Activated CD8-positive, alpha-beta memory T cell treated with anti-CD3 and anti-CD28 coated beads for 36 hours (primary cell): ENCODE measurements around the gene MAPRE2. TPM values are rescaled to one million over a fixed set of nuclear protein-coding genes. Genes with fewer than 3 reads are reported as not detected.
"Not testable (repeated sequence)": the region's sequence is repeated elsewhere in the genome, so short reads cannot be mapped to it uniquely, and the experiment has no call there.

Experiments
- CTCF ChIA-PET: fragments of 350-600 bp; sonication (Branson Sonifier 250); formaldehyde crosslinking; loops from one replicate; lab custom pipeline; 2021; ENCODE audit warnings: antibody characterized with exemption; lab: Charles Lee
- POLR2A ChIA-PET: fragments of 350-600 bp; sonication (Branson Sonifier 250); formaldehyde crosslinking; loops from one replicate; lab custom pipeline; 2021; ENCODE audit warnings: antibody characterized with exemption; lab: Charles Lee
- total RNA-seq, 2 experiments: library from RNA; stranded (reverse); gene quantifications; one replicate each; pipeline ENCODE4 v1.2.3, GENCODE V29; 2021

Gene MAPRE2
- total RNA-seq, 2 experiments from 2014 or later, result 49.0 to 50.9 TPM

DNA sequence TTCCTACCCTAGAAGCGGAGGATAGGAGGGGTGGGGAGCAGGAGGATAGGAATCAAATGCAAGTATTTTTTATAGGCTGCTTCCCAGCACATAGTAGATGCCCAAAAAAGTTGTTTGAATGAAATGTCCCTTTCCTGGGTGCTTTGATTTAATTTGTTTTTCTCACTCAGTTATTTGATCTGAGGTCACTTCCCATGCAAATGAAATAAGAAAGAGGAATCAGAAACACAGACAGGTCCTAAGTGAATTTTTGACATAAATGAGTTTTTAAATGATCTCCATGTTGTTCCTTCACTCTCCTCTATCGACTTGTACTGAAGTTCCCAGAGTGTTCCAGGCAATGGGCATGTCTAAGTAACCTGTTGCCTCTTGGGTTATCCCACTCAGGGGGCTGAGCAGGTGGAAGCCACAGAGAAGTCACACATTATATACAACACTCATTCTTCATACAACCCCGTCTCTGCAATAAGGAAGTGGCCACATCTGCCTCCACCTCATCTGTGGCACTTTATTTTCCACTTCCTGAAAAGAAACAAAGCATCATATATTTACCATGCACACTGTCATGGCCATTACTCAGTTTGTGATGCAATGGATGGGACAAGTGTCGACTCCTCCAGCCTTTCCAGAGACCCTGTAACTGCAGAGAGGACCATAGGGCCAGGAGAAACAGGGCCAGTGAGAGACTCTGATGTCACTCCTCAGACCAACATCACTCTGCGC, 117.7 kb downstream of the MAPRE2 start:
- POLR2A ChIA-PET, result interaction anchor here (0.9 kb wide), 1 partner anchor 118 kb away, joined by 4 read pairs; the partner anchor contains the start of gene MAPRE2

DNA sequence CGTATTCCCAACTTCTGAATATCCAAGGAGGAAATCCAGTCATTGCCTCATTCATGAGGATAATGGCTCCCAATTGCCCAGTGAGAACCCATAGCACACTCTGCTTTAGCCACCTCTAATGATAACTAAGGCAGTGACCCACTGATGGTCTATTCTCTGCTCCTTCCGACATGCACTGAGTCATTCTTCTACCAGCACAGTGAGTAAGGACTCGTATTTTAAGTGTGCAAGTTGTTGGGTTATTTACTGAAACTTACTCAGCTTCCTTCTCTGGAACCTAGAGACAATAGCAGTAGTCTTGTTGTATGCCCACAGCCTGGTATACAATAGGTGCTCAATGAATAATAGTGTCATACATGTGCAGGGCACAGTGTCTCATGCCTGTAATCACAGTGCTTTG, 118.6 kb downstream of the MAPRE2 start:
- CTCF ChIA-PET, result interaction anchor here (0.9 kb wide), 1 partner anchor 11 kb away, joined by 3 read pairs; no protein-coding TSS in a partner anchor

More for the DNA sequence above, 117.7 kb downstream of the MAPRE2 start:
- CTCF ChIA-PET, result no interaction called here

DNA sequence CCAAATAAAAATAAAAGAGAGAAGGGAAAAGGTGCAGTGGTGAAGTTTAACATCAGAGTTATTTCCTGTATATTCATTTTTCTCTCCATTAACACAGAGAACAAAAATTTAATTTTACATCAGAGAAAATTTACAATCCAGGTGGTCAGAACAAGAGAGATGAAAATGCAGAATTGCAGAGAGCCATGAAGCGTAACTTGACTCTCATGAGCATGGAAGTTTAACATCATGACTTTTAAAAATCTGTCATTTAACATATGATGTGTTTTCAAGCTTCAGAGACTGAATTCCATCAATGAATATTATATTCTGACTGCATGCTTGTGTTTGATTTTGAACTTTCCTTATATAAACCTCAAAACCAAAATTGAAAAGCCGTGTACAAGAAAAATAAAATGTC, 120.3 kb downstream of the MAPRE2 start:
- ChIA-PET POLR2A (no interaction called here), CTCF (no interaction called here)

More for the DNA sequence above, 118.6 kb downstream of the MAPRE2 start:
- POLR2A ChIA-PET, result interaction anchor here (0.9 kb wide), 1 partner anchor 119 kb away, joined by 4 read pairs; the partner anchor contains the start of gene MAPRE2

DNA sequence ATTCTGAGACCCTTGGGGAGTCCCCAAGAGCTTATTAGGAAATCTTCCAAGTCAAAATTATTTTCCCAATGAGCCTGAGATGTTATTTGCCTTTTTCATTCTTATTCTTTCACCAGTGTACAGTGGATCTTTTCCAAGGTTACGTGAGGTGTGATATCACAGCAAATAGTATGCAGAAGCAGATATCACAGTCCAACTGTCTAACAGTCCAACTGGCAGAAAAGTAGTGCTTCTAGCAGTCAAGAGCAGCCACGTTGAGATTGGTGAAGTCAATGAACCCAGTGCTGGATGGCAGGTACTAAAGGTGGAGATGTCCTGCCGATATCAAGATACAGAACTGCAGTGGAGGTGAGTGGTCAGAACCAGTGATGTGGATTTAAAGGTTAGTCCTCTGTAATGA, 120.7 kb downstream of the MAPRE2 start:
- ChIA-PET POLR2A (interaction anchor here (0.5 kb wide), 1 partner anchor 68 kb away, joined by 5 read pairs; no protein-coding TSS in a partner anchor), CTCF (no interaction called here)

DNA sequence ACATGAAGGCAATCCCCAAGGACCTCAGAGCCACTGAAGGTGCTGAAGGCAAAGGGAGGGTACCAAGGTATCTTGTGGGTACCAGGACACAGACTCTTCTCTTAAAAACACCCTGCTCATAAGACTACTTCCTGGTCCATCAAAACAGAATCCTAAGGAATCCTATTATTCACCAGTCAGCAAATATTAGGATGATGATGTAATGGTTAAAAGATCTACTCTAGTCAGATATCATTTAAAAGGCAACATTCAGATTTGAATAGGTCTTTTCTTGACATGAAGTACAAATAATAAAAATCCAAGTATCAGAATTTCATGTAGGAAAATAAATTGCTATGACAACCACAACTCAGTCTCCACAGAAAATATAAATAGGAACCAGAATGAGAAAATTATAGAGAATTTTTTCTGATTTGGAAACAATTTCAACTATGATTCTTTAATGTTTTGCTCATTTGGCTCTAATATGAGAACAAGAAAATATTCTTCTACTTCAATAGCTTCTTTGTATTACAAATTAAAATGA, 121.9 kb downstream of the MAPRE2 start:
- CTCF ChIA-PET, result interaction anchor here (0.6 kb wide), 1 partner anchor 123 kb away, joined by 3 read pairs; no protein-coding TSS in a partner anchor
- POLR2A ChIA-PET, result no interaction called here

DNA sequence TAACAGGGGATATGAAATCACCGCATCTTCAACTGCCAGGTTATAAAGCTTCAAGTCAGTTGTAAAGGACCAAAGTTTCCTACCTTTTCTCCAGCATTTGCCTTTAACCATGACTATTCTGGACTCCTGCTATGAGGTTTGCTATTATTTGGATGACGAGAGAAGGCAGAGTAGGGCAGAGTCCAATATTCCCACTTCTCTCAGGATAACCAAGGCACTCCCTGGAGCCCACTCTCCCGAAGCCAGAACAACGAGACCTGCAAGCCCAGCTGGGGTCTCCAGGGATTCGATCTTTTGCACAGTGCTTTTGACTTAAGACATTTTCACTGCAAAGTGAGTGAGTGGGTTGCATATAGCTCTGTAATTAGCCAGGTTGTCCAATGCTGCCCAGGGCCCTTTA, 122.5 kb downstream of the MAPRE2 start:
- ChIA-PET CTCF (interaction anchor here (0.6 kb wide), 1 partner anchor 123 kb away, joined by 3 read pairs; no protein-coding TSS in a partner anchor), POLR2A (no interaction called here)

DNA sequence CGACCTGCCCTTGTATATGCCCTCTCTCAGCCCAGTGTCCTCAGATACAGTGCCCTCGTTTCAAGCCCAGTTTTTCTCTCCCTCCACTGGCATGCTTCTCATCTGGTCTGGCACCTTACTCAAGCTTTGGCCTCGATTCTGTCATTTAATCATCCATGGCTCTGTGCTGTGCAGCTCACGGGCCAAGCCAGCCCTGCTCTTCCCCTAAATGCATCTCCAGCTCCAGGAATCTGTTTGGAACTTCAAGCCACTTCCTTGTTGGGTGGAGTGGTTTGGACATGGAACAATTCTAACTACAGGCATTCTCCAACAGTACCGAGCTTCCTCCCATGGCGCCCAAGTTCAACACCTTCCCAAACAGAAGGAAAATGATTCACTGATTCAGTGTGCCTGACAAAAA, 122.9 kb downstream of the MAPRE2 start:
- ChIA-PET CTCF (no interaction called here), POLR2A (no interaction called here)

DNA sequence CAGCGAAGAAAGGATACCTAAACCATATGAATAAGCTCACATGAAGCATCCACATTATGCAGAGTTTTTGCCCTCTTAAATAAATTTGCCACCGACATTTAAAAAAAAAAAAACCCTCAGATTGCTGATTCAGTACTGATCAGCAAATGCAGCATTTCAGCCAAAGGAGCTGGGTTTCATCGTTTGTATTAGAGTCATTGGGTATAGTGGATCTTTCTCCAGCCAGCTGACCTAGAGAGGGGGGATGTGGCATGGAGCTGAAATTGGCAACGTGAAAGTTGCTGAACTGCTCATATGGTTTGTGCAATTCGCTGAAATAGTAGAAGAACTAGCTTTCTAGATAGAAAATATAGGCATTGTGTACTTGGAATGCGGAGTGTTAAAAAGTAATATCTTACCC, 126.1 kb downstream of the MAPRE2 start:
- POLR2A ChIA-PET, result no interaction called here

DNA sequence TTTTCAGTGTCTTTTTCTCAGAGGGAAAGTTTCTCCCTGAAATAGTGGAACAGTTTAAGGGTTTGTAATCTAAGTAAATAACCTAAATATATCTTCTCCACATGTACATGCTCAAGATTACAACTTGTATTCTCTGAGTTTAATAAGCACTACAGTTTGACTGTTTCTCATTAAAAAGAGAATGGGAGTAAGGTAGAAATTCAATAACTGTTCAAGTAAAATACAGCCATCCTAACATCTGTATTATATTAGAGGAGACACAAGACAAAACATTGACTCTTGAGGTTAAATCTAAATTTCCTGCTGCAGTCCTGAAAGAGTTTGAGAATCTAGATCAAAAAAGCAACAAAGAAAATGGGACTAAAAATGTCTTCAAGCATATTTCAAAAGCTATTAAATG, 126.6 kb downstream of the MAPRE2 start:
- ChIA-PET POLR2A (no interaction called here), CTCF (no interaction called here)

More for the DNA sequence above, 126.1 kb downstream of the MAPRE2 start:
- CTCF ChIA-PET, result no interaction called here

DNA sequence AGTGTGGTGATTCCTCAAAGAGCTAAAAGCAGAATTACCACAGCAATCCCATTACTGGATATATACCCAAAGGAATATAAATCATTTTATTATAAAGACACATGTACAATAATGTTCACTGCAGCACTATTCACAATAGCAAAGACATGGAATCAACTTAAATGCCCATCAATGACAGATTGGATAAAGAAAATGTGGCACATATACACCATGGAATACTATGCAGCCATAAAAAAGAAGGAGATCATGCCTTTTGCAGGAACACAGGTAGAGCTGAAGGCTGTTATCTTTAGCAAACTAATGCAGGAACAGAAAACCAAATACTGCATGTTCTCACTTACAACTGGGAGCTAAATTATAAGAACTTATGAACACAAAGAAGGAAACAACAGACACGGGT, 129.1 kb downstream of the MAPRE2 start:
- POLR2A ChIA-PET, result not testable (repeated sequence)
- CTCF ChIA-PET, result interaction anchor here (1.0 kb wide), 1 partner anchor 10 kb away, joined by 3 read pairs; no protein-coding TSS in a partner anchor

DNA sequence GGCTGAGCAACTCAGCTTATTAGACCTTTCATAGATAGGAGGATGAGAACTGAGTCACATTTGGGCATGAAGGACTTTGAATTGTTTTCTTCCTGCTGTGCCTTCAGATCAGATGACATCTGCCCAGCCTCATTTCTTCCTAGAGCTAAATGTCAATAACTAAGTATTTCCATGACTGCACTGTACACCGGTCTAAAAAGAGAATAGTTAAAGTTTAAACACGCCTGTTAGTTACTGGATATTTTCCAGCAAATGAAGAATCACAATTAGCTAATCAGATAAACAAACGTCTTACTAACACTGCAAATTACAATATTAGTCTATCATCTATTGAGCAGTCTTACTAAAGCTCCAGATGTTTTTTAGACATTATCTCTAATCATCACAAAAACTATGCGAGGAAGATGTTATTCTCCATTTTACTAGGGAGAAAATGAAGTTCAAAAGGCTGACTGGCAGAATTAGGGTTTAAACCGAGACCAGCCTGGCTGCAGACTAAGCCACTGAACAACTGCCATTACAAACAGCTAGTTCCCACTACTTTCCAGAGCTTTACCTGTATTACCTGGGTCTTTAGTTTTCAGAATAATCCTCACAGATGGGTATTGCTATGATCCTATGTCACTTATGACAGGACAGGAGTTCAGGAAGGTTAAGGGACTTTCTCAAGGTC, 130.2 kb downstream of the MAPRE2 start:
- ChIA-PET CTCF (interaction anchor here (1.0 kb wide), 1 partner anchor 11 kb away, joined by 3 read pairs; no protein-coding TSS in a partner anchor), POLR2A (no interaction called here)

DNA sequence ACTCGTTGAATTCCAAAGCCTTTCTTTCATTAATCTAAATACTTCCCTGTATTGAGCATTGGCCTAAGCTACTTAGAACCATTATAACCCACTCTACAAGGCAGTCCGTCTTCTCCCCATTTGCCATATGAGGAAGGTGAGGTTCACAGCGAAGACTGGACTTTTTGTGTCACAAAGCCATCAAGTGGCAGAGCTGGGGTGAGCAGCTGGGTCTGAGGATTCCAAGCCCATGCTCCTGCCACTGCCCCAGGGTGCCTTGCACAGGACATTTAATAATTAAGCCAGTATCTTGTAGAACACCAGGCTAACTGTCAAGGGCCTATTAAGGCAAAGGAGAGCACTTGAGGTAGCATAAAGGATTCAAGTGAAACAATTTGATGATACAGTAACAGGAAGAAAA, 130.8 kb downstream of the MAPRE2 start:
- ChIA-PET CTCF (no interaction called here), POLR2A (no interaction called here)

DNA sequence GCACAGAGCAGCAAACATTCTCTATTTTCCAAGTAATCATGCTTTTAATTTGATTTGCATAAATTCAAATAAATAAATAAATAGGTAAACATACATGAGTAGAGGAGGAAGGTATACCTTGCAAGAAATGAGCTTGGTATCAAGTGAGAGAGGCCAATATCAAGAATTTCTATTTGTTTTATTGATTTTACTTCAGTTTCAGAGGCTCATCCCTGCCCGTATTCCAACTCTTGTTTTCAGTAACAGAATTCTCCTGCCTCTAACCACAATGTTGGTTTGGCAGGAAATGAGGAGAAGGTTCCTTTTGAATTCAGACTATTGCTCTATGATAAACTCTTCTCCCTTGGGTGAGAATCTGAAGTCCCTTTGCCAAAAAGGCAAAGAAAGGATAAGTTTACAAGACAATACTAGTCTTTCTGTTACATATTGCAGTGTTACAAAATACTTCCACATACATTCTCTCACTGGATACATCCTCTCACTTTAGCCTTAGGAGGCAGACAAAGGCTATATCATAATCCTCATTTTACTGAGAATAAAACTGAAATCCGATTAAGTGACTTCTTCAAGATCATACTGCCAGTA, 131.3 kb downstream of the MAPRE2 start:
- CTCF ChIA-PET, result no interaction called here
- POLR2A ChIA-PET, result no interaction called here

DNA sequence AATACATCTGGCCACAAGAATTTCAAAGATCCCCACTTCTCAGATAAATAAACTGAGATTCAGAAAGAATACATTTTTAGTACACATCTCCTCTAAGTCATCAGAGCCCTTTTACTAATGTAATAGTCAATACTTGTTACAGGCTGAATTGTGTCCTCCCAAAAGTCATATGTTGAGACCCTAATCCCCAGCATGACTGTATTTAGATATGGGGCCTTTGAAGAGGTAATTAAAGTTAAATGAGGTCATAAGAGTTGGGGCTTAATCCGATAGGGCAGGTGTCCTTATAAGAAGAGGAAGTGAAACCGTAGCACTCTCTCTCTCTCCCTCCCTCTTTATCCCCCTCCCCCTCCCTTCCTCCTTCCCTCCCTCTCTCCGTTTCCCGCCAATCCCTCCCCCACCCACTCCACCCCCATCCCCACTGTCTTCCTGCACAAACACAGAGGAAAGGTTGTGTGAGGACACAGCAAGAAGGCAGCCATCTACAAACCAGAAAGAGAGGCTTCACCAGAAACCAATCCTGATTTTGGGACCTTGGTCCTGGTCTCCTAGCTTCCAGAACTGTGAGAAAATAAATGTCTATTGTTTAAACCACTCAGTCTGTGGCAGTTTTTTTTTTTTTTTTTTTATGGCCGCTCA, 133.0 kb downstream of the MAPRE2 start:
- ChIA-PET CTCF (no interaction called here), POLR2A (no interaction called here)

DNA sequence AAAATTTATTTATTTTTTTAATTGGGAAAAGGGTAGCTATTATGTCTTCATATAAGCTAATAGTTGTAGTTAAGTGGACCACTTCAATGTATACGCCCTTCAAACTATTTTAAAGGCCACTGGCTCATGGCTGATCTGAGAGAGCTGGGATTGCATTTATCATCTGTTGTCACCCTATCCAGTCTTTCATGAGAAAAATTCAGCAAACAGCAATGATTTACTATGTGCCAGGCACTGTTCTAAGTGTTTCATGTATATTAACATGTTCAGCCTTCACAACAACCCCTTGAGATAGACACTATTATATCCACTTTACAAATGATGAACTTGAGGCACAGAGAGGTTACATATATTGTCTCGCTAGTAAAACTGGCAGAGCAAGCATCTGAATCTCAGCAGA, 133.5 kb downstream of the MAPRE2 start:
- CTCF ChIA-PET, result no interaction called here
- POLR2A ChIA-PET, result no interaction called here

DNA sequence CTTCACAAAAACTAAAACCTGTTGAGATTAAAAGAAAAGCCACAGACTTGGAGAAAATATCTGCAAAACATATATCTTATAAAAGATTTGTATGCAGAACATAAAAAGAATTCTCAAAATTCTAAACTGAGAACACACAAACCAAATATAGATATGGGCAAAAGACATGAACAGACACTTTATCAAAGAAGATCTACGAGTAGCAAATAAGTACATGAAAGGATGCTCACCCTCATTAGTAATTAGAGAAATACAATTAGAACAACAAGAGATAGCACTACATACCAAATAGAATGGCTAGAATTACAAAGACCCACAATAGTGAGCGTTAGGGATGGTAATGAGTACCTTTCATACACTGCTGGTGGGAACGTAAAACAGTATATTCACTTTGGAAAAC, 135.7 kb downstream of the MAPRE2 start:
- CTCF ChIA-PET, result no interaction called here
- POLR2A ChIA-PET, result no interaction called here

DNA sequence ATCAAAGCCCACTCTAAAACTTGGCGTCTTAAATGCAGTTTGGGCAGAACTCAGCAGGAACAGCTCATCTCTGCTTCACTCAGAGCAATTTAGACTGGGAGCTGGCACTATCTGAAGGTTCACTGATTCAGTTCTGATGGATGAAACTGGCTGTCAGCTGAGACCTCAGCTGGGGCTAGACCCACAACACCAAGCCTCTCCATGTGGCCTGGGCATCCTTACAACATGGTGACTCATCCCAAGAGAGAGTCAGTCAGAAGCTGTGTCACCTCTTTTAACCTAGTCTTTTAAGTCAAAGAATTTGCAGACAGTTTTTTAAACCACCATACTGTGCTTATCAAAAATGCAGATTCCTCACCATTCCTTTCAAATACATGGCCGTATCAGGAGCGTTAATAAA, 137.0 kb downstream of the MAPRE2 start:
- ChIA-PET POLR2A (no interaction called here), CTCF (no interaction called here)

DNA sequence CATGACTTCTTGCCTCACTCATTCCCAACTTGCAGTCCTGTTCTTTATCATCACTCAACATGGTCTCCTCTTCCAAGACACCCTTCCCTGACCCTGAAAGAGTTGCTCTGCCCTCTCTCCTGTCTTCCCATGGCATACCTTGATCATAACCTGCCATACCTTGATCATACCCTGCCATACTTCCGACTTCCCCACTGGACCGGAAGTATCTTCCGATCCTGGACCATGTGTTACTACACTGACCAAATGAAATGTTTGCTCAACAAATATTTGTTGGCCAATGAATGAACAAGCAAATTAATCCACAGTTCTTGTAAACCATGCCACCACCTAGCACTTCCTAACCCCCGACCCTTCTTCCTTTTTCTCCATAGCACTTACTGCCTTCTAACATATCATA, 138.7 kb downstream of the MAPRE2 start:
- ChIA-PET CTCF (no interaction called here), POLR2A (no interaction called here)

DNA sequence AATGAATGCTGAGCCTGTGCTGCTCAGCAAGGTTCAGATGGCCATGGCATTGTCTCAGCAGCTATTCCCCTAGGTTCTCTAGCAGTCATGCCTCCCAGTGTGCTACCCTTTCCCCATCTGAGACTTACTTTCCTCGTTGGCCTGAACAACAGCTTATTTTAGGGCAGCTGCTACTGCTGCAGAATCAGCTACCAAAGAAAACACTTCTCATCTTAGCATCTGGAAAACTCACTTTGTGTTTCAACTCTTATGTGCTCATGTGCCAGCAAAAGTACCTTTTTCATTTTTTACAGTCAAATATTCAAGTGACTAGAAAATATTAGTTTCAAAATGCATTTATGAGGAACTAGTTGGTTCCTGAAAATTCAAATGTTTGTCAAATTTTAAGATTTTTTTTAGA, 139.2 kb downstream of the MAPRE2 start:
- ChIA-PET CTCF (no interaction called here), POLR2A (no interaction called here)
